NCI-H1417 (cell line): ENCODE measurements around the gene SLC4A5.

Experiments used
- DNase-seq, 3 experiments: peaks; one replicate each; lab custom pipeline; 2025; lab: John Stamatoyannopoulos, UW

SLC4A5 gene

GRCh38 chr2:74314107-74314506 lies 29.1 kb downstream of the SLC4A5 start:
- no peak for DNase-seq

DNA sequence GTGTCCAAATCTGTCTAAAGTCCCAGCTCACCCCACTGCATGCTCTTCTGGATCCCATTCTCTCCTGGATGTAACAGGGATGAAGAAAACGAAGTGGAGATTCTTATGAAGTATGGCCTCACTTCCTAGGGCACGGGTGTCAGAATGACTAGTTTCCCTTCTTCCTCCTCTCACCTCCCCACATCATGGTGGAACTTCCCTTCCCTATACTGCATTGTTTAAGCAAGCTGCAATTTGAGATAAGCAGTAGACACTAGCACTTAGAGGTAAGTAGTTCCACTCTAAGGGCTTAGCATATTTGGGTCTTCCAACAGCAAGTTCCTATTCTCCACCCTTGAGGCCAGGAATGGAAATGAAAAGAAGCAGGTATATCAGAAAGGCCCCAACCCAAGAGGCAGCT lies 29.7 kb downstream of the SLC4A5 start:
- DNase-seq: no peak

GRCh38 chr2:74312913-74313312 lies 30.3 kb downstream of the SLC4A5 start:
- no peak for DNase-seq

DNA sequence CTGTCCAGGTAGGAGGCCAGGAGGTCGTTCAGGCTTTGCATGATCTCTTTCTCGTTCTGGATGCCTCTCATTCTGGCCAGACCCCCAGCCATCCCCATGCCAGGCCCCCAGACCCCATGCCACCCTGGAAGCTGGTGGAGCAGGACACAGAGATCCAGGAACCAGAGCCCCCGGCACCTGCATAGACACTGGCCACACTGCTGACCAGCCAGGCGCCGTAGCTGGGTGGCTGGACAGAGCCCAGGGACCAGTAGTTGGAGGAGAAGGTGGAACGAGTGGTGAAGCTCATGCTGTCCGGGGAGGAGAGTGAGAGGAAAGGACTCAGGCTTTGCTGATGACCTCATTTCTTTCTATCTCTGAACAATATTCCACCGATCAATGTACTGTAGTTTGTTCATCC lies 35.5 kb downstream of the SLC4A5 start:
- DNase-seq: no peak

DNA sequence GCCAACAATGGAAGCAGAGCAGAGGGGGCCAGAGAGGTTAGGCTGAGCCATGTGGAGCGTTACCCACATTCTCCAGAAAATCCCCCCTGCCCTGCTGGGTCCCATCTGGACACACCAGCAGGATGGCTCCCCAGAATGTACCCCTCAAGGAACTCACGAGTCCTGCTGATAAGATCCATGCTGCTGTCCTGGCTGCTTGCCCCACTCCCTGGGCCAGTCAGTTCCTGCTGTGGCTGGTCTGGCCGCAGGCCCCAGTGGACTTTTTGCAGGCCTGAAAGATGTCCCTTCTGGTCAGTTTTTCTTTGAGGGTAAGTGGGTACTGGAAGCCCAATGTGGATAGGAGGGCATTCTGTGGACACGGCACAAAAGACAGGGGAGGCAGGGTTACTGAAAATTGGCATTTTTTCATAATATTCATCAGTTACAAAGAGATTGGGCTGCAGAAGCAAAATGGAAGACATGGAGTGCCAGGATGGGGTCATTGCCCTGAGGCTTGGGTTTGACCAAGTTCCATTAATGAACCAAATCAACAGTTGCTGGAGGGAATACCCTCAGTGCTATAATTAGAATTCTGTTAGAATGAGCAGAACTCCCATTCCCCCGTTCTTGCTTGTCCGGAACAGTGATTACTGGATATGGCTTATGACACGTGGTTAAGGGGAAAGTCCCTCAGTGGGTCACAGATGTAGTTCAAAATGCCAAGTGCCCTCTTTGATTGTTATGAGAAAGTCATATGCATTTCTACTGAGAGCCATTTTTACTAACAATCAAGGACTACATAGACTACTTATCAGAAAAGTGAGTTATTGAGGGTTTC lies 38.7 kb downstream of the SLC4A5 start:
- no peak for DNase-seq

- no peak for DNase-seq
These were observed 40.4 kb downstream of the SLC4A5 start for GRCh38 chr2:74302865-74303264.

GRCh38 chr2:74301262-74301661 lies 42.0 kb downstream of the SLC4A5 start:
- peak in 1 of 3 experiments; percentile 18 for DNase-seq

- DNase-seq: no peak
These were observed 42.7 kb downstream of the SLC4A5 start for GRCh38 chr2:74300506-74300905.

- no peak for DNase-seq
These were observed 45.3 kb downstream of the SLC4A5 start for GRCh38 chr2:74297950-74298349.

GRCh38 chr2:74297391-74297790 lies 45.8 kb downstream of the SLC4A5 start:
- peak in 1 of 3 experiments; percentile 11 for DNase-seq

DNA sequence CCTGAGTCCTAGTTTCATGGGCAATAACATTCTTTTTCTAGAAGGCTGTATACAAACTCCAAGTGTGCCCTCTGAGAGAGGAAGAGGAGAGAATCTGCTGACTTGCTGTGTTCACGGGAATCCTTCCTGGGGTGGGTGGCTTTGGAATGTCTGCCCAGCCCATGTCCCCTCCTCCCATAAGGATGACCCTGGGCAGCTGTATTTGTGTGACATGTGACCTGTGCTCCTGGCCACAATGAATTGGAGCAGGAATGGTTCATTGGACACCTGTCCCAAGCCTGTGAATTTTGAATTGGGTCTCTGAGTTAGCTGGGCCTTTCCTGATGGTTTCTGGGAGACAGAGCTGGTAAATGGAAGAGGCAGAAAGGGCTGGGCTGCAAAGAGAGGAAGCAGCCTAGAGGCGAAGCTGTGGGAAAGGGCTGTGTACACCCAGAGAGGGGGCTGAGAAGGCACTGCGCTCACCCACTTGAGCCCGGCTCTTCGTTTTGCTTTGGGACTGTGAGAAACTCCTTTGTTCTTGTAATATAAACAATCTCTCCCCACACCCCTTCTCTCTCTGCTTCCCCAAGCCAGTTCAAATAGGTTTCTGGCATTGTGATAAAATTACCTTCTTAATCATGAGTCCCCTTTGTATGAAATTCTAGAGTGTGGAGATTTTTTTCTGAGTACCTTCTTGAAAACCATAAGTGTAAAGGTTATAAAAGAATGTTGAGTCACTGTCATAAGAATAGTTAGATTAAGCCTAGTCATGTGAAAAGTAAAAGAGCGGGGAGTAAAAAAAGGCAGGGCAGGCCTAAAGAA lies 49.8 kb downstream of the SLC4A5 start:
- DNase-seq: no peak

DNA sequence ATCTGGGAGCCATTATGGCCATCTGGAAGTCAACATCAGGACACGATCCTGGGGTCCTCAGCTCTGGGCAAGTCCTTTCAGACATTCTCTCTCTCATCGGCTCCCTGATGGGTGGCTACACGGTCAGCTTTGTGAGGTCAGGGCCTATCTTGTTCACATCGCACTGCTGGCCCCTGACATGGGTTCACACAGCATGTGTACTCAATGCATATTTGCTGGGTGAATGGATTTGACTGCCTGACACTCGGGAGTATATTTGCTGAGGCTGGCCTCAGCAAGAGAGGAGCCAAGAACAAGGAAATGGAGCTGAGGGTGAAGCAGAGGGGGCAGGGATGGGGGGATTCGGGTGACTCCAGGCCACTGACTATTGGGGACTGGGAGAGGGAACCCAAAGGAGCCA lies 50.5 kb downstream of the SLC4A5 start:
- DNase-seq: no peak

GRCh38 chr2:74291886-74292621 lies 51.2 kb downstream of the SLC4A5 start:
- no peak for DNase-seq

DNA sequence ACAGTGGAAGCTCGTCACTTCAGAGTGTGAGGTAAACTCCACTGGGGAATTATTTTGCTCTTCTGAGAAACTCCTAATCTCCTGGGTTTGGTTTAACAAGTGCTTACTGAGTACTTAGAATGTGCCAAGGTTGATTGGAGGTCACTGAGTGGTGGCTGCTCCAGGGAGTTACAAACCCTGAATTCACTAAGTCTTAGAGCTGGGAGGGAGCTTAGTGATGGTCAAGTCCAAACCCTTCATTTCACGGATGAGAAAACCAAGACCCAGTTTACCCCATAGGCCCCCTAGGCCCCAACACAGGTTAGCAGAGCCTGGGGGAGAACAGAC lies 52.0 kb downstream of the SLC4A5 start:
- DNase-seq: peak in 1 of 3 experiments; percentile 4

- DNase-seq: no peak
These were observed 52.6 kb downstream of the SLC4A5 start for GRCh38 chr2:74290466-74291217.

DNA sequence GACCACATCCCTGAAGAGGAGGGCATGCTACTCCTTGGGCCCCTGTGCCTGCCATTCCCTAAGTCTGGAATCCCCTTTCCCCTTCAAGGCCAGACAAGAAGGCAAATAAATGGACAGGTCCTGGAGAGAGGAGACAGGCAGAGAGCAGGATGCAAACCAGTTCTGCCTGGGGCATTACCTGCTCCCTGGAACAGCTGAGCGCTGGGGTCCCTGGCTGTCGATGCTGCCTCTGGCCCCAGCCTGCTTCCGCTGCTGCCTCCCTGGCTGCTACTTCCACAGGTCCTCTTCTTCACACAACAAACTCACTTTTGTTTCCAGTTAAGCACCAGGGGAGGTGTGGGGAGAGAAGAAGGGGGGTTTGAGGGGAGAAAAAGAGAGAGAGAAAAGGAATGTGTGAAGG lies 53.1 kb downstream of the SLC4A5 start:
- no peak for DNase-seq

GRCh38 chr2:74286725-74287124 lies 56.5 kb downstream of the SLC4A5 start:
- DNase-seq: no peak

DNA sequence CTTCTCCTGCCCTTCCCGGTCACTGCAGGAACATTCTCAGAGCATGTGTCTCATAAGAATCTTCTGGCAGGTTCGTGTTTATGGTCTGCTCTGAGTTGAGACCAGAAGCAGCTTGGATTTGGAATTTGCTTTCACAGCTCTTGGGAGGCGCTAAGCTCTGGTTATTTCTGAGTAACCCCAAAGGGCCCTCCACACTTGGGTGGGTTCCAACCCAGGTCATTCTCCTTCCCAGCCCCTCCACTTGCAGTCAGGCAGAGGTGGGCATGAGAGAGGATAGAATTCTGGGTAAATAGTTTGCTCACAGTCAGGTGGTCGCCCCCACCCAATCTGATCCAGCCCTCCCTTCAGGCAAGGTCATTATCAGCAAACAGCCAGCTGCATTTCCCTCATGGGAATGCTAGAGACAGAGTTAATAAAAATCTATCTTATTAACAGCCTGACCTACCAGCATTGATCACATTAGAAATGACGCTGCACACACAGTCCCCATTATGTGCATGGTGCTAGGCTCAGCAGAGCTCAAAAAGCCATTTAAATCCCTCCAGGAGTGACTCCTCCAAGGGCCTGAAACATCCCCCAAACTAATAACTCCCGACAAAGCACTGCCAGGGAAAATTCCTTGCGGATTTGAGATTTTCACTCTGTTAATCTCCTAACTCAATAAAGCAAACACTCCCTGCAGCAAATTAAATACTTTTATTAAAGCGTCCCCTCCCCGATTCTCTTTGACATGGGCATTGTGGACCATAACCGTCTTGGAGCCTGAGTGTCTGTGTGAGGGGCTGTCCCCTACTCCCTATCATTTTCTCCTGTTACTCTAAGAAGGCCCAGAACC lies 61.9 kb downstream of the SLC4A5 start:
- no peak for DNase-seq

GRCh38 chr2:74278694-74279093 lies 64.5 kb downstream of the SLC4A5 start:
- DNase-seq: no peak

GRCh38 chr2:74278176-74278575 lies 65.0 kb downstream of the SLC4A5 start:
- no peak for DNase-seq

GRCh38 chr2:74275228-74275627 lies 68.0 kb downstream of the SLC4A5 start:
- DNase-seq: no peak
